ENCODE results near the gene TACR1. TPM values are rescaled to one million over a fixed set of nuclear protein-coding genes. Genes with fewer than 3 reads are reported as not detected.
"Not testable (repeated sequence)": the region's sequence is repeated elsewhere in the genome, so short reads cannot be mapped to it uniquely, and the experiment has no call there.

TACR1 gene, protein sequence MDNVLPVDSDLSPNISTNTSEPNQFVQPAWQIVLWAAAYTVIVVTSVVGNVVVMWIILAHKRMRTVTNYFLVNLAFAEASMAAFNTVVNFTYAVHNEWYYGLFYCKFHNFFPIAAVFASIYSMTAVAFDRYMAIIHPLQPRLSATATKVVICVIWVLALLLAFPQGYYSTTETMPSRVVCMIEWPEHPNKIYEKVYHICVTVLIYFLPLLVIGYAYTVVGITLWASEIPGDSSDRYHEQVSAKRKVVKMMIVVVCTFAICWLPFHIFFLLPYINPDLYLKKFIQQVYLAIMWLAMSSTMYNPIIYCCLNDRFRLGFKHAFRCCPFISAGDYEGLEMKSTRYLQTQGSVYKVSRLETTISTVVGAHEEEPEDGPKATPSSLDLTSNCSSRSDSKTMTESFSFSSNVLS
- under 1 TPM; 0.08 to 0.40 (median 0.09) TPM for total RNA-seq
- polyA plus RNA-seq = under 1 TPM; 0.07 to 0.23 TPM

DNA sequence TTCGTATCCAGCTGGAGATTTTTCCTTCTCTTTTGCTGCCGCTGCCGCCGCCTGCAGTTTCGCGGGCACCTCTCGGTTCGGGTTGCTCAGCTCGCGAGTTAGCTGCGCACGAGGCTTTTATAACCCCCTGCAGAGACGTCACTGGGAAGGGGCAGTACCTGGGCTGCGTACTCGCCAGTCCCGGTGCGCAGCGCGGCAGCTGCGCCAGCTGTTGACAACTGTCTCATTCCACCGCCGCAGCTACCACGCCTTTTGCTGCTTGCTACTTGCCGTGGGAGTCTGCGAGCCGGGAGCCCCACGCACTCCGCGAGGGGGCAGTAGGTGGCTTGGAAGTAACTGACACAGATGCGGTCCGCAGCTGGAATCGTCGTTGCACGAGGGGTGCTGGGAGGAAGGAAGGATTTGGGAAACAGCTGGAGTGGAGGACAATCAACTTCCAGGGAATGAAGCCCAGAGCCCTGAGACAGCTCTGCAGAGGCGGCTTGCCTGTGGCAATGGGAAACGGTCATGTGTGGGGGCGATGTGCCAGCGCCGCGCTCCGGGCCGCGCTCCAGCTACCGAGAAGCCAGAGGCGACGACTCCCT, at the start of gene TACR1:
Gene TACR1 (minus strand): TSS at position 93 of the 584 bp plus-strand sequence. CDS start 586 bp downstream, outside the sequence.
- WGBS, 2 donors = 0% methylated on average over 42 to 46 of the region's 46 CpGs
- Histone ChIP-seq H3K27me3 (peaks cover 0 to 49% (median 7%) of the 10 kb centered on the region in 4 donors), H3K36me3 (no peaks in the 10 kb centered on the region), H3K27ac (no peak within 1 kb of the TSS), H3K9me3 (no peaks in the 10 kb centered on the region), H3K4me1 (peaks cover 0 to 18% (median 4%) of the 10 kb centered on the region in 3 donors), H3K4me3 (peak within 1 kb of the TSS; percentile 3 to 46 (median 21))
- ATAC-seq (peak; percentile 82 to 87 (median 84)), DNase-seq (peak; percentile 55 to 90 (median 73)), FAIRE-seq (no peak)
- intact Hi-C loops (cut with DNase I) = no loop called here
- peak in 2 of 4 donors; percentile 26 to 29 for TF ChIP-seq CTCF (IDR thresholded peaks at IDR 0.05)

DNA sequence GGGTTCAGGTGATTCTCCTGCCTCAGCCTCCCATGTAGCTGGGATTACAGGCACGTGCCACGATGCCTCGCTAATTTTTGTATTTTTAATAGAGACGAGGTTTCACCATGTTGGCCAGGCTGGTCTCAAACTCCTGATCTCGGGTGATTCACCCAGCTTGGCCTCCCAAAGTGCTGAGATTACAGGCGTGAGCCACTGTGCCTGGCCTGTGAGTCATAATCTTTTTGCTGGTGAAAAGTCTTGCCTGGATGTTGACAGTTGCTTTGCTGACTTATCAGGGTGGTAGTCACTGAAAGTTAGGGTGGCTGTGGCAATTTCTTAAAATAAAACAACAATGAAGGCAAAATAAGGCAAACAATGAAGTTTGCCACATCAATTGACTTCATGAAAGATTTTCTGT, 49.3 kb upstream of the TACR1 start:
- not testable (repeated sequence) for H3K36me3 ChIP-seq, H3K4me3 ChIP-seq

GRCh38 chr2:75246441-75247167, 47.3 kb upstream of the TACR1 start:
- H3K27ac ChIP-seq = no peak overlapping the region
- WGBS, 2 donors = 56 to 67% methylated on average over 7 of the region's 7 CpGs
- ATAC-seq (no peak), FAIRE-seq (no peak), DNase-seq (no peak)
- no peaks in the 10 kb centered on the region for H3K27me3 ChIP-seq
- H3K36me3 ChIP-seq = no peaks in the 10 kb centered on the region
- H3K4me3 ChIP-seq = no peak overlapping the region
- intact Hi-C loops (cut with DNase I) = no loop called here
- no peaks in the 10 kb centered on the region for H3K4me1 ChIP-seq
- no peaks in the 10 kb centered on the region for H3K9me3 ChIP-seq
- TF ChIP-seq CTCF (IDR thresholded peaks at IDR 0.05) = no peak

More for the DNA sequence above, 49.3 kb upstream of the TACR1 start:
- 79 to 90% methylated on average over 6 of the region's 6 CpGs for WGBS, 2 donors
- H3K27ac ChIP-seq; H3K27me3 ChIP-seq; ATAC-seq; DNase-seq; FAIRE-seq; H3K4me1 ChIP-seq; H3K9me3 ChIP-seq; intact Hi-C loops (cut with DNase I): not testable (repeated sequence)

- FAIRE-seq = no peak
- Histone ChIP-seq H3K4me1 (no peaks in the 10 kb centered on the region), H3K27me3 (no peaks in the 10 kb centered on the region), H3K36me3 (no peaks in the 10 kb centered on the region), H3K27ac (no peak overlapping the region), H3K9me3 (no peaks in the 10 kb centered on the region), H3K4me3 (no peak overlapping the region)
- no peak for TF ChIP-seq CTCF (IDR thresholded peaks at IDR 0.05)
- 76 to 86% methylated on average over 9 of the region's 9 CpGs for WGBS, 2 donors
- DNase-seq = no peak
- intact Hi-C loops (cut with DNase I) = no loop called here
- no peak for ATAC-seq
Observed at GRCh38 chr2:75243219-75243618, 43.9 kb upstream of the TACR1 start.

DNA sequence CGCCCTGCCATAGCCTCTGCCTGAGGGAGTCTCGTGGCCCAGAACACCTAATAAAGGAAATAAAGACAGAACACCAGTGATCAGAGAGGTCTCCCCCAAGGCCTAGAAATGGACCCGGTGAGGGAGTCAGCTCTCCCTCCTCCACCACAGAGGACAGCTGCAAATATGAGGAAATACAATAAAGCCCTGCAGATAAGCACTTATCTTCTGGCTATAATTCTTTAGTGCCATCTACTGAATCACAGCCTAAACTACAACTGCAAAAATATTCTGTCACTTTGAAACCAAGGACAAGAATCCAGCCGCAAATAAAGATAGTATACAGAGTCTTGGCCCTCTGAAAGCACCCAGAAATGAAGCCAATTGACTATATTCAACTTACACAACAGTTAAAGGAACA, 42.4 kb upstream of the TACR1 start:
- Histone ChIP-seq H3K27ac (no peak overlapping the region), H3K36me3 (no peaks in the 10 kb centered on the region), H3K27me3 (no peaks in the 10 kb centered on the region), H3K9me3 (no peaks in the 10 kb centered on the region), H3K4me3 (no peak overlapping the region), H3K4me1 (no peaks in the 10 kb centered on the region)
- 78 to 82% methylated on average over 4 of the region's 4 CpGs for WGBS, 2 donors
- TF ChIP-seq CTCF (IDR thresholded peaks at IDR 0.05) = no peak
- no peak for FAIRE-seq
- no peak for ATAC-seq
- intact Hi-C loops (cut with DNase I) = no loop called here
- no peak for DNase-seq
